ENCODE measurements around the gene ZBTB16. TPM values are rescaled to one million over a fixed set of nuclear protein-coding genes. Genes with fewer than 3 reads are reported as not detected.

ZBTB16 gene
- total RNA-seq, 1 experiment from 2014 or later = not detected

DNA sequence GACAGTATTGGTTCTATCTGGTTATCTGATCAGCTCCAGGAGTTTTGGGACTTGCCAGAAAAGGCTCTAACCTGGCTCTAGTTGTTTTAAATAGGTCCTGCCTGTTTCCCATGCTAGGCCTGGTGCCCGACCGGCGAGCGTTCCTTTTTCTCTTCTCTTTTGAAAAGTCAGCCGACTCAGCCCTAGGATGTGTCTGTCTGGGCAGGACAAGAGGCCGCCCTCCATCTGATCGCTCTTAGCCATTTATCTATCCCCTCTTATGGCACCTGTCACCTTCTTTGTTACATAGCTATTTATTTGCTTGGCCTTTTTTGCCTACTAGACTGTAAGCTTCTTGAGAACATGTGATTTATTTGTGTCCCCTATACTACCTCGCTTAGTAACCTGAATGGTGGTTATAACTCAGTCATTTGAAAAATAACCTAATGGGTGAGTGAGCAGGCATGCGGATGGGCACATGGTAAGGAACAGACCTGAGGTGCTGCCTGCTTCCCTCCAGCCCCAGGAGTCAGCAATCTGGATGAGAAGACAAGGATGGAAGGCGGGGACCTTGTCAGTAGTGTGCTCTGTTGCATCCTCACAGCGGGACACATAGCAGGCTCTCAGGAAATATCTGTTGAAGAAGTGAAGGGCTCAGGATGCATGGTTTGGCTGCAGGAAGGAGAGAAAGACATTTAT lies 108.4 kb downstream of the ZBTB16 start:
- DNase-seq (ENCODE audit: low read depth) = no peak

DNA sequence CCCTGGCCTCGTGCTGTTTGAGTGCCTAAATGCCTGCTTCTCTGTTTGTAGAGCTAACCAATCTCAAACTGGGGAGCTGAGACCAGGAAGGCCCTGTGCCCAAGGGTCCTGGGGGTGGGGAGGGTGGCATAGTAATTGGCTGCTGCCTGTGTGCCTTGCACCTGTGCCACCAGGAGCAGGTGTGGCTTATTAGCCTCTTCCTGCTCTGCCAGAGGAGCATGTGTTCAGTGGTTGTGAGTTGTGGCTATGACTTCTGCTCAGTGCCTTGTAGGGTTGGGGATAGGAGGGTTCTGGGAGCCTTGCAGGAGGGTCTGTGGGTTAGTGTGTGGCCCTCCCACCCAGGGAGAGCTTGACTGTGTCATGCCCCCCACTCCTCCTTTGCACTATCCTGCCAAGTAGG lies 109.2 kb downstream of the ZBTB16 start:
- no peak for DNase-seq (ENCODE audit: low read depth)

DNA sequence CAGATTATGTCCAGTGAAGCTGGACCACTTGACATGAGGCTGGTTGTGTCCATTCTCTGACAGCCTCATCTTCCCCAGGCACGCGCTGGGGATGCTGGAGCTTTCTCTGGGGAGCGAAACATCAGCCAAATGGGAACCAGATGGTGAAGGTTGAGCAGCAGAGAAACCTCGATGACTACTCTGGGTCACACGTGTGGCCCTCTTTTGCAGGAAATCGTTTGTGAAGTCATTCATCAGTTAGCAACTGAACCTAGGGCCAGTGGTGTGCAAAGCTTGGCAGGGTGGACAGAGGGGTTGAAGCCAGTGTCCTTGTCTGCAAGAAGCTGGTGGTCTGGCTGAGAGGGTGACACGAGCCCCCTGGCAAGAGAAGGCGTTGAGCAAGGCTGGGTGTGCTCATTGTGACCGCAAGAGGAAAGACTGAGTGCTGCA lies 109.8 kb downstream of the ZBTB16 start:
- no peak for DNase-seq (ENCODE audit: low read depth)

DNA sequence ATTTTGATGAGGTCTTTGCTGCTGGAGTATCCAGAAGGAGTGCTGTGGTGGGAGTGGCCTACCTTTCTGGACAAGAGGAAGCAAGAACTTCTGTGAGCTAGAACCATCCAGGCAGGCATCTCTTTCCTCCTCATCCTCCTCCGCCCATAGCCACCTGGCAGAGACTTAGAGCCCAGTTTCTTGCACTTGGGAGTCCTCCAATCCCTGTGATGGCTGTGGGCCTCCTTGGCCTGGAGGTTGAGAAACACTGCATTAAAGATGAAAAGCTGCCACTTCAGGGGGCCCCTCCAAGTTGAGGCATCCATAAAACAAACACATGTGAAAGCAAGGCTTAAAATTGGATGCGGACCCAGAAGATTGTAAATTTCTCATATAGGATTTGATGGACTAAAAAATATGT lies 110.3 kb downstream of the ZBTB16 start:
- no peak for DNase-seq (ENCODE audit: low read depth)

DNA sequence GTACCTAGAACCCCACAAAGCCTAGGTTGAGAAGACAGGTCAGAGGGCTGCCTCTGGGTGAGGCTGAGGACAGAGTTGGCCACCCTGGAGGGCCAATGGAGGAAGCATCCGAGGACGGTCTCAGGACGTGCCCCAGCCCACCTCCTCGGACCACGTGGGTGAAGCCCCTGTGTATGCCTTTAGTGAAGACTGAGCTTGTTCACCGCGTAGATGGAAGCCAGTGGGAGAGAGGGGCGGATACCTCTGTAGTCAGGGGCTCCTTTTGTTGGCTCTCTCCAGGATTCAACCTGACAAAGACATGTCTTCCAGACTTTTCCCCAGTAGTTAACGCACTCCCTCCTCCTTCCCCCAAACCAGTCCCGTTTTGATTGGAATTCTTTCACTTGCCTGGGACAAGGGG lies 110.7 kb downstream of the ZBTB16 start:
- DNase-seq (ENCODE audit: low read depth) = no peak

DNA sequence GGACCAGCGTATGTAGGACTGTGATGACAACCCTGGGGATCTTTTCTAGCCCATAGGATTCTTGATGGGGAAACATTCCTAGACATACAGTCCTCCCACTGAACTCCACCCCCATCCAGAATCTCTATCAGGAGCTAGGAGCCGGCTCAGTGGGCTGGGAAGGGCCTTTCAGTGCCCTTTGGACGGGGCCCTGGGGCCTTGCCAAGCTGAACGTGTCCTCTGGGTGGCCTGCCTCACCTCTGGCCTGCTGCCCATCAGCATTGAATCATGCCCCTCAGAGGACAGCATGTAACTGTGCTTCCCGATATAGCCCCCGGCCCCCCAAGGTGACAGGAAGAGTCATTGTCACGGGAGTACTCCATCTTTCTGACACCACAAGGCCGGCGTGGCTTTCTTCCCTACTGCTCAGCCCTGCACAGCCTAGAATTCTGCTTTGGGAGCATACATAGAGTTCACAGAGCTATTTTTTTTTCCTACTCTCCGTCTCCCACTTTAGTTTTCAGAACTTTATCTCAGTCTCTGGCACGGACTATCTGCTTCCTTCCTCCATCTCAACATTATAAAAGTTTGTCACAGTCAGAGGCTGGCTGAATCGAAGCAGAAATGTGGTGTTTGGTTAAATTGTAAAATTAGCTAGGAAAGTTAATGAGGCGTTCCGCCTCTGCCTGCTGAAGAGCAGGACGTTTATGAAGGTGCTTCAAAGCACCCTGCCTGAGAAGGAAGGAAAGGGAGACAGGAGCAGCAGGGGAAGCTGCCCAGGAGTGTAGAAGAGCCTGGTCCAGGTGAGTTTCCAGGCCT lies 111.9 kb downstream of the ZBTB16 start:
- no peak for DNase-seq (ENCODE audit: low read depth)

DNA sequence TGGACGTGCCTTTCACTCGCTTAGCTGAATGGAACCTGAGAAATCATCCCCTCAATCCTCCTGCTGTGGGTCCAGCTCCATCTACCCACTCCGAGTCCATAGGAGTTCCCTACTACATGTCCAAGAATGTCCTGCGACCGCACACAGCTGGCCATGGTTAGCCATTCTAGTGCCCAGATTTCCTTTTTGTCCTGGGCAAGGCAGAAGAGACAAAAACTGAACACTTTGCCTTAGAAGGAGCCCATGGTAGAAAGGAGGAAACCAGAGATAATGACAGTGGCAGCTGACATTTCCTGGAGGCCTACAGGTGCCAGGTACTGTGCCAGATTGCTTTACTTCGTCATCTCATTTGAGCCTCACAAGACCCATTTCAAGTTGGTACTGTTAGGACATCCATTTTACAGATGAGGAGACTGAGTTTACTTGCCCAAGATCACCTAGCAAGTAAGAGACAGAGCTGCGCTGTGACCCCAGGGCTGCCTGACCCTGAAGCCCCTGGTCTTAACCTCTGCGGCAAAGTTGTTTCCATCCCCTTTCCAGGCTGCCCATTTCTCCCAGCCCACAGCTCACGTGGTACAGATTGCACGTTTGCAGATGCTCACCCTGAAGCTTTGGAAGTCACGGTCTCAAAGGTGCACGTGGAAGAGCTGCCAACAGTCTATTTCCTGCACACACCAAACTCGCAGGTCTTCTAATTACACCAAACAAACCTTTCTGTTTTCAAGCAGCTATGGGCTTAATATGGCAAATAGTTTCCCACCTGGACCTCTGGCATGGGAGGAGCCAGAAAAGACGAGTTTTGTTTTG lies 112.7 kb downstream of the ZBTB16 start:
- no peak for DNase-seq (ENCODE audit: low read depth)

DNA sequence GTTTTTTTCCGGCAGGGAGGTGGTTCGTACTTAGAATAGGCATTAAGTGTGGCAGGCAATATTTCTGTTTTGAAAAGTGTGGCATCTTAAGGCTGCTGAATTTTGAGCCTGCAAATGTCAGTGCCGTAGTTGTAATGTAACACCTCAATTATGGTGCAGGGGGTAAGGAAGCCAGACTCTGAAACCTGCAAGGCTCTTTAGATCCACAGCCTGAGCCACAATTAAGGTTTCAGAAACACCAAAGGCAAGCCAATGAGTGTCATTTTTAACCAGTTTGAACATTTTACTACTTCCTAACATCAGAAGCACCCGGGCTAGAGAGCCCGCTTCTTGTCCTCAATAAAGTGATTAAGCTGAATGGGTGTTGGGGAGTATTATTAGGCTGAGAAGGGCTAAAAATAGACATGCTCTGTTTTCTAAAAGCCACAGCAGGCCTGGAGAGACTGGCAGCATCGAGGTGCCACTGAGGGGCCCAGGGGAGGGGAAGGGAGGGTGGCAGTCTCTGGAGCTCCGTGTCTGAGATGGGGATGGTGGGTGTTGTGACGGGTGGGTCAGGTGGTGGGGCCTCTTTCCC lies 113.4 kb downstream of the ZBTB16 start:
- no peak for DNase-seq (ENCODE audit: low read depth)

DNA sequence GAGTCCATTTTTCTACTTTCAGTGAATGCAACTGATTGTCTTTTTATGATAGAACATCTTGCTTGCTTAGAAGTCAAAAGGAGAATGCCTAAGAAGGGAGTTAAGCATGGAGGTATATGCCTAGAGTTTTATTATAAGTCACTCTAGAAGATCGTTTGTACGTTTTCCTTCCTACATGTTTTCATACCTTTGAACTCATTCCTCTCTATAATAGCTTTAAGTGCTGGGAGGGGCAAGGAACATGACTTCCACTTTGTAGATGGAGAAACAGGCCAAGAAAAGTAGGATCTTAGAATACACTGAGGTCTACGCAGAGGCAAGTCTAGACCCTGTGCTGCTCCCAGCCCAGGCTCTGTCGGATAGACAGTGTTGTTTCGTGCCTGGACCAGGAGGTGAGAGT lies 114.3 kb downstream of the ZBTB16 start:
- no peak for DNase-seq (ENCODE audit: low read depth)

DNA sequence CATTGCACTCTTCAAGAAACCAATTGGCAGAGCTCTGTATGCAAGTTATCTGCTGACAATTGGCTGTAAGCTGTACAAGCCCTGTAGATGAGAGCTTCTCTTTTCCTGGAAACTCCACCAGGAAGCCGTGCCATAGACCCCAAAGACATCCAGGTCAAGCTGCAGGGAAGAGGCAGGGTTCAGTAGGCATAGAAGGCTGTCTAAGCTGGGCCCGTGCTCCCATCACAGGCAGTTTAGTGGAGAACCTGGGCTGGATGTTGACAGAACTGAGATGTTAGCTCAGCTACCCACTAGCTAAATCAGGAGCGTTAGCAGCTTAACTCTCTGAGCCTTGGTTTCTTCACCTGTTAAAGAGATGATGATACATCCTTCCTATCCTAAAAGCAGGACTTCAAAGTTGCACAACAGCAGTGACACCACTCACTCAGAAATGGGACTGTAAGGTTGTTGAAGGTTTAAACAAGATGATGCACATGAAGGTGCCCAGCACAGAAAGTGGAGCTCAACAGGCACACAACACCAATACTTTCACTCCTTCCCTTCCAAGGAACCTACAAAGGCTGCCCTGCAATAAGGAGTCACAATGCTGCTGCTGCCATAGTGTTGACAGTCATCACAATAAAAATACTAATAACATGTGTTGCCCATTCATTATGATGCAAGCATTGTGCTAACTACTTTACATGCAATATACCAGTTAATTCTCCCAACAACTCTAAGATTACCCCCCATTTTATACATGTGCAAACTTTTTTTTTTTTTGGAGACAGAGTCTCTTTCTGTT lies 115.4 kb downstream of the ZBTB16 start:
- no peak for DNase-seq (ENCODE audit: low read depth)

DNA sequence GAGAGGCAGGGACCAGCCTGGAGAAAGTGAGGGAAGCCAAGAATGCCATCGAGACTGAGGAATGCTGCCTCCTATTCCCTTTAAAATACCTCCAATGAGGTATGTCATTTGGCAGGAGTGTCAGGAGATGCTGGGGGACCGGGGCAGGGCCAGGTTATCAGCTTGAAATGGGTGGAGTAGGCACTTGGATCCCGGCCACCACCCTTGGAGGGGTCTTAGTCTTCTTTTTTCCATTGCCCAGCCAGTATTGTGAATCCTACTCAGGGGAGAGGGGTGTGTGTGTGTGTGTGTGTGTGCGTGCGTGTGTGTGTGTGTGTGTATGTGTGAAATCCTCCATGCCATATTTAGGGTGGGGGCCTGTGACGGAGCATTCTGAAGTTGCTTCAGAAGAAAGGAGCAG lies 116.2 kb downstream of the ZBTB16 start:
- DNase-seq (ENCODE audit: low read depth) = no peak

DNA sequence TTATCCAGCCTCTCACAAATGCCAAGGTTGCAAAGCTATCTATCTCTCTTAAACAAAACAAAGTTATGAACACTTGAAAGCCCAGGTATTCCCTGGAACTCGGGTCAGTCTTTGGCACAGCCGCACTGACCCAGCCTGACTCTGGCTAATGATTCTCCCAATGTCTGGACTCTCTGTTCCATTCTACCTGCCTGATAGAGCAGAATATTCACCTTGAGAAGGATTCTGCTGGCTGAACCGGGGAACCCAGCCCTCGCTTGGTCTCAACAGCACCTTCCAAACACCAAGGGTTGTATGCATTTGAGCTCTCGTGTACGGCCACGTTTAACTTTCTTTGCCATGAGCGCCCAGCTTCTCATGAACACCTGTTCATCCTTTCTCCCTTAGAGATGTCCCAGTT lies 116.8 kb downstream of the ZBTB16 start:
- no peak for DNase-seq (ENCODE audit: low read depth)

DNA sequence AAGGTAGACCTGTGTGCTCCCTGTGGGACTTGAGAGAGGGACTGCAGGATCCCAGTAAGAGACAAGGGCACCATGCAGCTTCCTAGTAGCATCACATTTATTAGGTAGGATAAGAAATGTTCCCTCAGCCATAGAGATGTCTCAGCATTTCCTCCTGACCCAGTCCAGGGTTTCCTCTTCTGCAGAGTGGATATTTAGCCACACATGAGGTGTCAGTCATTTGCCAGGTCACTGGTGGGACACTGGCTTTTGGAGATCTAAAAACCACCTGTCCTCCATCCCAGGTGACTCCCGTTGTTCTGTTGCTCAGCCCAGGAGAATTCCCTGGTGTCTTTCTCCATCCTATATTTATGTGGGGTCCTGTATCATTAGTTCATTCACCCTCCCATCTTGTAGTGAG lies 119.1 kb downstream of the ZBTB16 start:
- DNase-seq (ENCODE audit: low read depth) = no peak

DNA sequence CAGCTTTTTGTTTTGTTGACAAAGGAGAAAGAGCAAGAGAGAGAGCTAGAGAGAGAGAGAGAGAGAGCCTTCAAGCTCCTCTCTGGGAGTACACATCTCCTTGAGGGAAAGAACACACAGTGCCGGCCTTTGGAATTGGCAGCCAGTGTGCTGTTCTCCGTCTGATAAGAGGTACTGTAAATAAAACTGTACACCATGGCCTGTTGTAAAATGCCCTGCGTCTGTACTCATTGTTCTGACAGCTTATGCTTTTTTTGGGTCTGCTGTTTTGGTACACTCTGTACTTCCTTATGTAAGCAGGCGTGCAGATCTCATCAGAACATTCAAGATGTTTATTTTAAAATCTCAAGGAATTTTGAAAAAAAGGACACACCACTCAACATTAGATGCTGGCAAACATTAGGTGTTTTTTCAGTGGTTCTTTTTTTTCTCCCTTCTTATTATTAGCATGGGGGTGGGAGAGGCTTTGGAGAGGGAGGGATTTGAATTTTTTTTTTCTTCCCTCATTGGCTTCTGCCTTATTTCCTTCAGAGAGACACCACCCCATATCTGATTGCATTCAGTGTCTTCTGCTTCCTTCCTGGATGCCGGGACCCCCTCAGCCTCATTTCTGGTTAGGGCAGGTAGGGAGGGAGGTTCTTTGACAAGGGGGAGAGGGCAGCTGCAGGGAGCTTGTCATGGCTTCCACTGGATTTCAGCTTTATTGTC lies 119.9 kb downstream of the ZBTB16 start:
- DNase-seq (ENCODE audit: low read depth) = no peak

DNA sequence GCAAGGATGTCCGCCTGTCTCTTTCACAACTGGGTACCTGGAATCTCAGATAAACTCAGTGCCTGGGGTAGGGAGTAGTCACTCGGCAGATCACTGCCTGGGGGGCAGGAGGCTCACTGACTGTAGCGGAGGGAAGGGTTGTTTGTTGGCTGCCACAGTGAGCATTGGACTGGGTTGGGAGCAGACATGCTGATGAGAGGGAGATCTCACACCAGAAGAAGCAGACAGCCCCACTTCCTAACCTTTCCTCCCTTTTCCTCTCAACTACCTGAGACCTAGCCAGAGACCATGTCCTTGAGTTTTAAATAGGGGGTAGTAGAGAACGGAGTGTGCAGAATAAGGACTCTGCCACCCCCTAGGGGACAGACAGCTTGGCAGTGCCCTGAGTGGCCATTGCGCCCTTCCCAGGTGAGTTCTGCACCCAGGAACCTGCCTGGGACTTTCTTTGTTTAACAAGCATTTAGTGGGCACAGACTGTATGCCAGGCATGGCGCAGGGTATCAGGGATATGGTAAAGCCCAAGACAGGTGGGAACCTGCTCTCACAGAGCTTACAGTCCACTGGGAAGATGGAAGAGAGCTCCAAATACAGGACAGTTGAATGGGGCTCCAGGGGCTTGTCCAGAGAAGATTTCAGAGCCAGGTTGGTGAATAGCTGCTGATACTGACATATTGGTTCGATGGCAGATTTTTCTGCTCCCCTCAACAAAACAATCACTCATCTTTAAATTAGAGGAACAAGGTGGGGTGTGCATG lies 121.0 kb downstream of the ZBTB16 start:
- DNase-seq (ENCODE audit: low read depth) = peak; percentile 40

DNA sequence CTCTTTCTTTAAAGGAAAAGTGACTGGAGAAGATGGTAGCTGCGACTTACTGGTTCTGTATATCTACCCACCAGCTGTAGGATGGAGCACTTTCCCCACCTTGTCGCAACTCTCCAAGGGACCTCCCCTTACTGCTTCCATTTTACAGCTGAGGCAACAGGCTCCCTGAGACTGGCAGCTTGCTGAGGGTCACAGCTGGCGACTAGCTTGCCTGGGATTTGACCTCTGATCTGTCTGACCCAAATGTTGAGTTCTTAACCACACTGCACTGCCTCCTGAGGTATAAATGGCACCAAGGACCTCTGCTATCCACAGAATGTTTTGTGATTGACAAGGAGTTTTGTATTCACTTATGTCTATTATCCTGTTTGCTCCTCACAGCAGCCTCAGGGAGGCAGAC lies 121.7 kb downstream of the ZBTB16 start:
- DNase-seq (ENCODE audit: low read depth) = no peak

DNA sequence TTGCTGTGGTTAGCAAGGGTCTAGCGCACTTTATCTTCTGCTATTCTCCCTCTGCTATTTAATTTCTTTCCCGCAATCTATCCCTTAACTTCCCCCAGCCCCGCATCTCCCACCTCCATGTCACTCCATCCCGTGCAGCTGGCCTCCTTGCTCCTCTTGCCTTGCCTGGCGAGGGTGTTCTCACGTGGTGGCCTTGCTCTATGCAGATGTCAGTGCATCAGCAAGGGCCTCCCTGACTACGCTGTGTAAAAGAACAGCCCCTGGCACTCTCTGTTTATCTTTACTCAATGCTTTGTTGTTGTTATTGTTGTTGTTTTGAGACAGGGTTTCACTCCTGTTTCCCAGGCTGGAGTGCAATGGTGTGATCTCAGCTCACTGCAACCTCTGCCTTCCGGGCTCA lies 122.2 kb downstream of the ZBTB16 start:
- DNase-seq (ENCODE audit: low read depth) = no peak

DNA sequence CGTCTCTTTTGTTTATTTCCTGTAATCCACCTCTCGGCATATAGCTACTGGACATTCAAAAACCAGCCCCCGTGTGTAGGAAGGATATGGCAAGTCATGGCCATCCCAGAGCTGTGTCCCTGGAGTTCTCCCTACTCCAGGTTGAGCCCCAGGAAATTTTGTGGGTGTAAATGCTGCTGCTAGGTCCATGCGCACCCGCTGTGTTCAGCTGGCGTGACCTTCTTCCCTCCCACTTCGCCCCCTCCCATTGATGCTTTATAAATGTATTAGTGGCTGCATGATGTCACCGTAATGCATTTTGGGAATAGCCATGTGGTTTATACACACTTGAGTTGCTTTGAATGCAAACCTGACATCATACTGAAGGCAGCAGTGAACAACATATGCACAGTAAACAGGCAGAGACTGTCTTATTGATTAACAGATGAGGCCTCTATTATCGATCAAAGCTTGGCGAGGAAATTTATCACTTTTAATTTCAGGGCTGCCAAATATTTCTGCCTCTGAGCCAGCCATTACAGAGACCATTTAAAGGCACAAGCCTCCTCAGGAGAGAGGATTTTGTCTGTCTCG lies 123.0 kb downstream of the ZBTB16 start:
- DNase-seq (ENCODE audit: low read depth) = no peak

DNA sequence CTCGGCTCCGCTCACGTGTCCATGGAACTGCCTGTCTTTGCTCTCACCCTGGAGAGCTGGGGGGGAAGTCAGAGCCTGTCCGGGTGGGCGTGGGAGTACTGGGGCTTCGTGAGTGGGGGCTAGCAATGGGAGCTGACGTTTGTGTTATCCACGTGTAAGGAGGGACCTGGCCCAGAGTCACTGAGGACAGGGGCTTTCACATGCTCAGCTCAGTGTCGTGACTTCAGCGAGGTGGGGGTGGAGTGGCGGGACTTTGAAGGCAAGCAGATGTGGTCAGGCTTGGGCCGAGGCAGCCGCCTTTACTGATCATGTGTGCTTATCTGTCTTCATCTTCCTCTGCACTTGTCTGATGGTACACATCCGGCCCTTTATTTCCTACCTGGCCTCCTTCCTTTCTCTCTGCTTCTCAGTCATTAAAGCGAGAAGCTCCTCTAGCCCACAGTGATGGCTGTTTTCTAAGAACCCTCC lies 123.6 kb downstream of the ZBTB16 start:
- no peak for DNase-seq (ENCODE audit: low read depth)

DNA sequence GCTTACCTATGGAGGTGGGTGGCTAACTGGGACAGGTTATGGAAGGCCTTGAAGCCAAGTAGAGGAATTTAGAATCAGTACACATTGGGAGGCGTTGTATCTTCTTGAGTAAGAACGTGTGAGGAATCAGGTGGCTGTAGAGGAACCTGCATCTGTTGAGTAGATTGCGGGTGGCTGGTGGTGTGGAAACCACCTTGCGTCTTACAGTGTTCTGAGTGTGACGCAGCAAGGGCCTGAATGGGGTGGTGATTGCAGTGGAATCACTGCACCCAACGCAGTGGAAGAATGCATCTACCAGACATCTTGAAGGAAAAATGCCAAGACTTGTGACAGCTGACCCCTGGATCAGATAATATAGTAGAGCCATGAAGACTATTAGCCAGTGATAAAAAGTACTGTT lies 125.9 kb downstream of the ZBTB16 start:
- no peak for DNase-seq (ENCODE audit: low read depth)
